ENCODE results near the gene BRIP1.
"Not testable (repeated sequence)": the region's sequence is repeated elsewhere in the genome, so short reads cannot be mapped to it uniquely, and the experiment has no call there.

Gene BRIP1

DNA sequence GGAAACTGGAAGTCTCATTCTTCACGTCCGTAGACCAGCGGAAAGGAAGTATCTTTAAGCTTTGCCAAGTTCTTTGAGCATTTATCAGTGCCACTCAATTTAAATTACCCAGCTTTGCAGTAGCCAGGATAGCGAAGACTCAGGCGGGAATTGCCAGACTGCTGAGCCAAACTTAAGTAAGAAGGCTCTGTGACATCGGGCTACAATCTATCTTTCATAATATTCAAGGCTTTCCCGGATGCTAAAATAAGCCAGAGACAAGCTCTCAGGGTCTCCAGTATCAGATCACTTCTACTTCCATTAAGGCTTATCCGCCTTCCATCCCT, 436 bp upstream of the BRIP1 start:
- no peak for DNase-seq (ENCODE audit: low spot score)

DNA sequence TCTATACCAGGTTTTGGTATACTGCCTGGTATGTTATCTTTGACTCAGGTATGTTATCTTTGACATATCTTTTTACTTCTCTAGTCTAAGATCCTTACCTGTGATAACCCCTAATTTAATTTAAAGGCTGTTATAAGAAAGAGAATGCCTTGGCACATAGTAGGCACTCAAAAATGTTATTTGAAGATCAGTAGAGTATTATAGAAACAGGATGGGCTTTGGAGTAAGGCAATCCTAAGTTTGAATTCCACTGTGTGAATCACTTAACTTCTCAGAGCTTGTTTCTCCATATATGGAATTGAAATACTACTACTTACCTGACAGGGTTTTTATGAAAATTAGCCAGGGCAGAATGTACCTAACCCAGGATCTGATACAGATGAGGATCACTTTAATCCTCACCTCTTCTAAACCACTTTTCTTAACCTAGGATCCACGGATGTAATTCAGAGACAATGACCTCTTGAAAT, 1.2 kb downstream of the BRIP1 start:
- peak; percentile 78 for DNase-seq (ENCODE audit: low spot score)

DNA sequence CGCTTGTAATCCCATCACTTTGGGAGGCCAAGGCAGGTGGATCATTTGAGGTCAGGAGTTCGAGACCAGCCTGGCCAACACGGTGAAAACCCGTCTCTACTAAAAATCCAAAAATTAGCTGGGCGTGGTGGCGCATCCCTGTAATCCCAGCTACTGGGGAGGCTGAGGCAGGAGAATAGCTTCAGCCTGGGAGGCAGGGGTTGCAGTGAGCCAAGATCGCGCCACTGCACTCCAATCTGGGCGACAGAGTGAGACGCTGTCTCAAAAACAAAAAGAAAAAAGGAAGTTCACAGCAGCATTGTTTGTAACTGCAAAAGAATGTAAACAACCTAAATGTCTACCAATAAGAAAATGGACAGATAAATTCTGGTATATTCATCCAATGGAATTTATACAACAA, 2.9 kb downstream of the BRIP1 start:
- not testable (repeated sequence) for DNase-seq (ENCODE audit: low spot score)

DNA sequence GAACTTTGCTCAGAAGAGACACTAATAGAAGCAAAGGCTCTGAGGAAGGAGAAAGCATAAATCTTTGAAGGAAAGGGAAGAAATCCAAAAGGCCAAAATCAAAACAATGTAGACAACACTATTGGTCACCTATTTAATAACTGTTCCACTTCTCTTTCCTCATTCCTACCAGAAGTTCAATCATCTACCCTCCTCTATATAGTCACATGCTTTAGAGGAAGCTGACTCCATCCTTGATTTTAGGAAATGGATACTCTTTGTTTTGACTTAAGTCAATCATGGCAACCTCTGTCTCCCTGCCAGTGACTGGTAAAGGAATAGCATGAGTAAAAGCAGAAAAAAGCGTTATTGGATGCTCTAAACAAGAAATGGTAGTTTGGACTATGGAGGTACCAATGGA, 7.3 kb downstream of the BRIP1 start:
- DNase-seq (ENCODE audit: low spot score) = no peak

DNA sequence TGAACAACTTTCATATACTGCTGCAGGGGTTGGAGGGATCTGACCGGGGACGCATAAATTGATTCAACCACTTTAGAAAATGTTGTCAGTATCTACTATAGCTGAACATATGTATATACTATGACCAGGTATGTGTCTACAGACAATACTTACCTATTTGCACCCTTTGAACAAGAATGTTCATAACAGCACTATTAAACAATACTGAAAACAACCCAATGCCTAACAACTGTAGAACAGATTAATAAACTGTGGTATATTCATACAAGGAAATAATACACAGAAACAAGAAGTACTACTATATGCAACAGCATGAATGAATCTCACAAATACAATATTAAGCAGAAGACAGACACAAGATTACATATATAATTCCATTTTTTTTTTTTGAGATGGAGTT, 10.5 kb downstream of the BRIP1 start:
- DNase-seq (ENCODE audit: low spot score) = no peak

DNA sequence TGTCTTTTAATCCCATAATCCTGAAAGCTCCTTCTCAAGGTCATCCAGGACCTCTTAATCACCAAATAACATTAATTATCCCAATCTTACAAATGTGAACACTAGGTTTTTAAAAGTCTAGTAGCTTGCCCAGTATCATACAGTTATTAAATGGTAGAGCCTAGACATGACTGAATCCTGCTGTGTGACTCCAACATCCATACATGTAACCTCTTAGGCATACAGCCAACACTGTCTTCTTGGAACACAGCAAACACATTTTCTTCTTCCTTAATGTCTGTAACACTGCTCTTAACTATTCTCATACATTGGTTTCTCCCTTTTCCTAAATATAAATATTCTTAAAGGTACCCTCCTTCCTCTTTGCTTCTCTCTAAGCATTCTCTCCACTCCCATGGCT, 13.7 kb downstream of the BRIP1 start:
- no peak for DNase-seq (ENCODE audit: low spot score)

DNA sequence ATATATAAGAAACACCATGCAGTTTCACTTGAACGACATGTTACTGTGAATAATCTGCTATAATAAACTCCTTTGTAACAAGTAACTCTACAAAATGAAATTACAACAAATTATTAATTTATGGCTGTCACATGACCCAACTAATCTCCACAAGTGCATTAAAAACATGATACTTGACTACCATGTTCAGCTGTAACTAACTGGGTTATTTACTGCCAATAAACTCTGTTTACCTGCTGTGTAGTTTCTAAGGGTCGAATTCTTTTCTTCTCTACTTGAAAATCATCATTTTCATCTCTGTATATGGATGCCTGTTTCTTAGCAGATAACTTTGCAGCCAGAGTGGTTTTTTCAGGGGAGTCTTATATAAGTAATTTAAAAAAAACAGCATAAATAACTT, 14.4 kb downstream of the BRIP1 start:
- DNase-seq (ENCODE audit: low spot score) = no peak

DNA sequence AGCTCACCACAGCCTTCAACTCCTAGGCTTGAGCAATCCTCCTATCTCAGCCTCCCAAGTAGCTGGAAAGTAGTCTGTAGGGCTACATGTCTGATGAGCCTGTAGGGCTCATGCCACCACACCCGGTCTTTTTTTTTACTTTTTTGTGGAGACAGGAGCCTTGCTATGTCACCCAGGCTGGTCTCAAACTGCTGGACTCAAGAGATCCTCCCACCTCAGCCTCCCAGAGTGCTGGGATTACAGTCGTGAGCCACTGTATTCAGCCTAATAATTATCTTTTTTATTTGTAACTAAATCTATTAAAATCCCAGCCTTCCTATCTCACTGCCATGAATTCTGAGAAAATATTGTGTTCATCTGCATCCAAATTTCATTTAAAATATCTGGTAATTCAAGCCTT, 15.1 kb downstream of the BRIP1 start:
- DNase-seq (ENCODE audit: low spot score) = no peak

DNA sequence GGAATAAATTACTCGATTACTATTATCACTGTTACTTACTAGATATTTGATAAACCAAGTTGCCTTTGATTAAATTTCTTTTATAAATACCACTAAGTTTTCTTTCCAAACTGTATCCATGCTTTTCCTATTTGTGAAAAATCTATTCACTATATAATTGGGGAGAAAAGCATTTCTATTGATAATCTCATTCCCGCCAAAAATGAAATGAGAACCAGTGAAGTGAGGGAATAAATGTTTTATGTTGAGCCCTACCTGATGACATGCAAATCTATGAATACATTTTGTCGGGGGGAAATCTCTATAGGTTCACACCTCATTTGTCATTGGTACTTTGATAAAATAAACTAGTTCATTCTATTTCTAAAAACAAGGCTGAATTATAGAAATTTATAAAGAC, 15.7 kb downstream of the BRIP1 start:
- DNase-seq (ENCODE audit: low spot score) = no peak

DNA sequence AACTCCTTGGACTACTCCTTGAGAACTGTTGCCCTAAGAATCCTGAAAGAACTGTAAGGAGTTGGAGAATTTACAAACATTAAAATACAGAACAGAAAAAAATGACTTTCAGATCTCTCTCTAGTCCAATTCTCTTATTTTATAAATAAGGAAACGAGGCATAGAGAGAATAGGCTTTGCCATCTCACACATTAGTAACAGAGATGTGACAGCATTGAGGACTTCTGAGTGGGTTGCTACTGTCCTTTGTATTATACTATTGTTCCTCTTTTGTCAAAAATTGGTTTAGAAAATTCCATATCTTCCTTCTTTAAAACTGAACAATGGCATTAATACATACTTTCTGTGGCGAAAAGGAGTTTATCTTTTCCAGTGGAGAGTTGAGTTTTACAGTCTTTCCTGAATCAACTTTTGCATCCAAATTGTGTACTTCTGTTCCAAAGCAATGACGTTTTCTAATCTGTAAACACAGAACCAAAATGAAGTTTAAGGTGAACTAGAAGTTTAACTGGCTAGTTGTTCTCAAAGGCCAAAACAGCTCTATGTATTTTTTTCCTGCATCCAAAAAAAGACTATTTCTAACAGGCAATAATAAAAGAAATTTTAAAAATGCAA, 16.5 kb downstream of the BRIP1 start:
- DNase-seq (ENCODE audit: low spot score) = no peak

DNA sequence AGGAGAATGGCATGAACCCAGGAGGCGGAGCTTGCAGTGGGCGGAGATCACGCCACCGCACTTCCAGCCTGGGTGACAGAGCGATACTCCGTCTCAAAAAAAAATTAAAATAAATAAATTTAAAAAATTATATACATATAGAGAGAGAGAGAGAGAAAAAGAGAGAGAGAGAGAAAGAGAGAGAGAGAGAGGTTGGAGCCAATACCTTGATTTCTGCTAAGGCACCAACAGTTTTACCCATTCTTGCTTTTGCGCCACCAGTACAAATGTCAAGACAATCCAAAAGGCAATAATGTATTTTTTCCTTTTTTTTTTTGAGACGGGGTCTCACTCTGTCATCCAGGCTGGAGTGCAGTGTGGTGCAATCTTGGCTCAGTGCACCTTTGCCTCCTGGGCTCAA, 17.2 kb downstream of the BRIP1 start:
- DNase-seq (ENCODE audit: low spot score) = no peak

DNA sequence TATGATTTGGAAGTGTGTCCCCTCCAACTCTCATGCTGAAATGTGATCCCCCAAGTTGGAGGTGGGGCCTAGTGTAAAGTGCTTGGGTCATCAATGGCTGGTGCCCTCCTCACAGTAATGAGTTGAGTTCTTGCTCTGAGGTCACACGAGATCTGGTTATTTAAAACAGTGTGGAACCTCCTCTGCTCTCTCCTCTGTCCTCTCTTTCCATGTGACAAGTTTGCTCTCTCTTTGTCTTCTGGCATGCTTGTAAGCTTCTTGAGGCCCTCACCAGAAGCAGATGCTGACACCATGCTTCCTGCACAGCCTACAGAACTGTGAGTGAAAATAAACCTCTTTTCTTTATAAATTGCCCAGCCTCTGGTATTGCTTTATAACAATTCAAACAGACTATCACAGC, 19.9 kb downstream of the BRIP1 start:
- no peak for DNase-seq (ENCODE audit: low spot score)

DNA sequence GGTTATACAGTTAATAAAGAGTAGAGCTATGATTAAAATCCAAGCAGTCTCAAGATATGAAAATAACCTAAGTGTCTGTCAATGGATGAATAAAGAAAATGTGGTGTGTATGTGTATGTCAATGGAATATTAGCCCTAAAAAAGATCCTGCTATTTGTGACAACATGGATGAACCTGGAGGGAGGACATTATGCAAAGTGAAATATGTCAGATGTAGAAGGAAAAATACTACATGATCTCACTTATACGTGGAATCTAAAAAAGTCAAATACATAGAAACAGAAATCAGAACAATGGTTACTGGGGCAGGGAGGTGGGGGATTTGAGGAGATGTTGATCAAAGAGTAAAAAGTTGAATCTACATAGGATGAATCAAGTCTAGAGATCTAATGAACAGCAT, 20.4 kb downstream of the BRIP1 start:
- no peak for DNase-seq (ENCODE audit: low spot score)

DNA sequence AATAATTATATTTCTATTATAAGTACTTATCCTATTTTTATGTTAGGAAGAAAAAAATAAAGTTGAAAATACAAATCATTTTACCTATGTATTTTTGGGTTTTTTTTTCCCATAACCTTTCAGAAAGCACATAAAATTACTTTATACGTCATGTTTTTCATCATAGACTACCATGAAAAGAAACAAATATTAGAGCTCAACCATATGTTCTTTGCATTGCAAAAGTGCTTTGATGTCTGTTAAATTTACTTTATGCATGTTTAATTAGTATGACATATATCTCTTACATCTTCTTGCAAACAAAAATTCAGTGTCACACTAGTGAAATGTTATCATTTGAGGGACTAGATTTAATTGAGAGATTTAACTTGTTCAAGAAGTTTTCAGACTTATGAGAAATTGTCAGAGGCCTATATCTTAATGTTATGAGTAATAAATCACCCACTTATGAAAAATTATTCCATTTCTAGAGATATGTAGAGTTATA, 24.0 kb downstream of the BRIP1 start:
- DNase-seq (ENCODE audit: low spot score) = no peak

DNA sequence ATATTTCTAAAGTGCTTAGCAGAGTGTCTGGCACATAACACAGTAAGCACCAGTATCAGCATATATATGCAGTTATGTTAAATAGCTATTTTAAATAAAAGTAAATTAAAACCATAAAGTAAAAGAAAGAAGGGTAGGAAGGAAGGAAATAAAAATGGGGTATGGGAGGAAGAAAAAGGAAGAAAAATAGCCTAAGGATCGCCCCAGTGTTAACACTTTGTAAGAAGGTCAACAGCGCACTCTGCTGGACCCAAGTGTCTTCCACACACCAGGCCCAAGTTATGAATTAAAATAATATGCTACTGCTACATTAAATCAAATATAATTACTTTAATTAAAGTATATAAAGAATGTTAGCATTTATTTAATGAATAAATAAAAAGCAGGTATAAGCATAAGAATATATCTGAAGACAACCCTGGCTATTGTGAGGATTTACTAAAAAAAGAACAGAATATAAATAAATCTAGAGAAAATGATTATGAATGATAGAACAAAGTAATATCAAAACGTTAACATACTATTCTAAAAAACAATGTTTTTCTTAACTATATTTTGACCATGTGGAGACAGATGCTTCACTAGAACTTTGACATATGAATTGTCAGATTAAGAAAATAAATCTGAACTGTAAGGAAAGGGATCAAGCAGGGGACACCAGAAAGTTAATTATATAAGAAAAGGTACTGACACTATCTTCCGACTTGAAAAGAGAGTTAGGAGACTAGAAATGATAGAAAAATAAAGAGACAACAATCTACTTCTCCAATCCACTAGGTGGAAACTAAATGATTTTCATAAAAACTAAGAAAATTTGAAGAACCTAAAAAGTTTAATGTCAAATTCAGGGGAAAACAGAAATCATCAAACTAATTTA, 25.9 kb downstream of the BRIP1 start:
- DNase-seq (ENCODE audit: low spot score) = peak; percentile 72

DNA sequence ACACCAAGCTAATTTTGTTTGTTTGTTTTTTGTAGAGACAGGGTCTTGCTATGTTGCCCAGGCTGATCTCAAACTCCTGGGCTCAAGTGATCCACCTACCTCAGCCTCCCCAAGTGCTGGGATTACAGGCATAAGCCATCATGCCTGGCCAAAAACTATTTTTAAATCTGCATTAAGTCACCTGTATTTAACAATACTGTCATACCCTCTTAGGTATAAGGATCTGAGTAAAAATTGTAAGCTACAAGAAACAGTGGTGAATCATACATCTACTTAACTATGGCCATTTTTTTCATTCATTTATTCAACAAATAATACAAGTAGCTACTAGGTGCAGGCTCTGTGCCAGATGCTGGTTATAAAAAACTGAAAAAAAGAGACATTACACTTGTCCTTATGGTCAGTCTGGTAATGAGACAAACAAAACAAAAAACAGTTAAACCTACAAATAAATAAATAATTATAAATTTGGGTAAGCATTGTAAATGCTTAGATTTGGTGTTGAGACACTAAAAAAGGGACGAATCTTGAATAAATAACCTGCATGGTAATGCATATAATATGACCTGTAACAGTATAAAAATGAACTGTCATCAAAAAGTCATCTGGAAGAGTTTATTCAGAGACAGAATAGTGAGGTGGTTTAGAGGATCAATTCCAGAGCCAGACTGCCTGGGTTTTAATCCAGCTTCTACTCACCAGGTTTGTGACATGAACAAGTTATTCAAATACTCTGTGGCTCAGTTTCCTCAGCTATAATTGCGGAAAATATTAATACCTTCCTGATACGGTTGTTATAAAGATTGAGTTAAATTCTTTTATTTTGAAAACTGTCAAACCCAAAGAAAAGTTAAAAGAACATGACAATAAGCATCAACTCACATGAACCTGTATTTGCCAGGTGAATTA, 26.8 kb downstream of the BRIP1 start:
- DNase-seq (ENCODE audit: low spot score) = no peak

DNA sequence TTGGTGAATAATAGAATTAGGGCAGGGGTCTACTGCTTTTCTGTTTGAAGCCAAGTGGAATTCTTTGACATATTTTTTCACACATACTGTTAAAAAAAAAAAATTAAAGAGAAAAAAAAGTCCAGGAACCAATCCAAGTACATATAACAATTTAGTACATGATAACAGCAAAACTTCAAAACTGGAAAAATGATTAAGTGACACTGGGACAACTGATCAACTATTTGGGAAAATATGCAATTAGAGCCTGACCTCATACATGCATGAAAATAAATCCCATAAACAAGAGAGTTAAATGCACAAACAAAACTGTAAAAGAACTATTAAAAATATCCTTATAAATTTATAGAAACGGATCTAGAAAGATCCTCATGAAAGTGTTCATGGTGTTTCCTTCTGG, 27.7 kb downstream of the BRIP1 start:
- no peak for DNase-seq (ENCODE audit: low spot score)

DNA sequence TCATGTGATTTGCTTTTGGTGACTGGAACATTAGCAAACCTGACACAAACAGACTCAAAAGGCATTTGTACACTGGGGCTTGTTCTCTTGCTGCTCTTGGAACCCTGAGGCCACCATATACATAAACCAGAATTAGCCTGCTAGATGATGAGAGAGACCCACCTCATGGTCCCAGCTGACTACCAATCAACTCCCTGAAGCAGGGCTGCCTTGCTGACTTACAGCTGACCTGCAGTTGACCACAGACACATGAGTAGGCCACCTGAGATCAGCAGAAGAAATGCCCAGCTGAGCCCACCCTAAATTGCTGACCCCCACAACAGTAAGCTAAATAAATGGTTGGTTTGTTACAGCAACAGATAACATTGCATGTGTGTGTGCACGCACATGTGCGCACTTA, 28.7 kb downstream of the BRIP1 start:
- DNase-seq (ENCODE audit: low spot score) = no peak

DNA sequence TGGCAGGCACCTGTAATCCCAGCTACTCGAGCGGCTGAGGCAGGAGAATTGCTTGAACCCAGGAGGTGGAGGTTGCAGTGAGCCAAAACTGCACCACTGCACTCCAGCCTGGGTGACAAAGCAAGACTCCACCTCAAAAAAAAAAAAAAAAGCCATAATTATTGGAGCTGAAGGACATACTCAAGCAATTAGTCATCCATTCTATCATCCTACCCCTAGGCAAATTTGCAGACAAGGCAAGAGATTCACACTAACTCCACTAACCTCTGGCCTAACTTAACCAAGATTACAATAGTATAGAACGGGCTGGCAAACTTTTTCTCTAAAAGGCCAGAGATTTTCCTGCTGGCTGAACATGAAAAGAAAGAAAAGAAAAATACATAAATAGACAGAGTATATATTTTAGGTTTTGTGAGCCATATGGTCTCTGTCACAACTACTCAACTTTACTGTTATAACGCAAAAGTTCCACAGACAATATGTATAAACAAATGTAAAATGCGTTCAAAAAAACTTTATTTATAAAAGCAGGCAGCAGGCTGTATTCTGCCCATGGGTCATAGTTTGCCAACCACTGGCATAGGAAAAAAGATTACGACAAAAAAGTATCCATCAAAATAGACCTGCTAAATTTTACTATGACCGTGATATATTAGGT, 29.7 kb downstream of the BRIP1 start:
- peak; percentile 73 for DNase-seq (ENCODE audit: low spot score)

DNA sequence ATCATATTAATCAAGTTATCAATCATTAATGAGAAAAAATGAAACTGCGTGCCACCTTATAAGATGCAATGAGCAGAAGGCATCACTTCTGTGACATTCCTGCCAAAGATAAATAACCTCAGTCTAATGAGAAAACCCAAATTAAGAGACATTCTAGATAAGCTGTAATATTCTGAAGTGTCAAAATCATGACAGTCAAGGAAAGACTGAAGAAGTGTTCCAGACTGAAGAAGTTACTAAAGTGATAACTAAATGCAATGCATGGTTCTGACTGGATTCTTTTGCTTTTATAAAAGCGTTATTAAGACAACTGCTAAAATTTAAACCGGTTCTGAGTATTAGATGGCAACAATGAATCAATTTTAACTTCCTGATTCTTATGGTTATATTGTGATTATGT, 30.9 kb downstream of the BRIP1 start:
- DNase-seq (ENCODE audit: low spot score) = no peak

DNA sequence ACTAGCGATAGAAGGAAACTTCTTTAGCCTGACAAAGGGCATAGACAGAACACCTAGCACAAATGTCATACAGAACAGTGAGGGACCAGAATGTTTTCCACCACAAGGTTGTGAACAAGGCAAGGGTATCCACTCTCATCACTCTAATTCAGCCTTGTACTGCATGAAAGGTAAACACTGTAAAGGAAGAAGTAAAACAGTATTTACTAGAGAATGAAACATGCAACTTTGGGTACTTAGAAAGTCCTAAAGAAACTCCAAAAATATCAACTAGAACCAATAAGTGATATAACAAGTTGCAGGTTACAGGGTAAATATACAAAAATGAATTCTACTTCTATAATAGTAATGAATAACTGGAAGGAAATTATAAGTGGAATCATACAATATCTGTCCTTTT, 32.2 kb downstream of the BRIP1 start:
- DNase-seq (ENCODE audit: low spot score) = no peak

DNA sequence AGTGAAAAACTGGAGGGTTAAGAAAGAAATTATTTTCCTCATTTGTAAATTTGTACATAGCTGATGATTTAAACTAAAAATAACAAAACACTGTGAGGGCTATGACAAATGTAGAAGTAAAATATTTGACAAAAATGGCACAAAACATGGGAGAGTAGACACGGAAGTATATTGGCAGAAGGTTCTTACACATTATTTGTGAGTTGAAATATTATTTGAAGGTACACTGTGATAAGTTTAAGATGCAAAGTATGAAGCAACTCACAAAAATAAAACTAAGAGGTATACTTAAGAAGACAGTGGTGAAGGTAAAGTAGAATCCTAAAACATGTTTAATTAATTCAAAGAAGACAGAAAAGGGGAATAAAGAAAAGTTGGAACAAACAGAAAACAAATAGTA, 34.6 kb downstream of the BRIP1 start:
- no peak for DNase-seq (ENCODE audit: low spot score)
